KMS-11 (cell line): Measurements from ENCODE around the gene CCDC188.
"Not testable (repeated sequence)": the region's sequence is repeated elsewhere in the genome, so short reads cannot be mapped to it uniquely, and the experiment has no call there.

ENCODE experiments used
- H2AFZ ChIP-seq: fragments of 200-600 bp; sonication (generic); 2 replicates; pipeline ENCODE4 v1.6.1; 2016; ENCODE audit warnings: antibody characterized with exemption, mixed run types, low read depth
- H3K27ac ChIP-seq: fragments of 200-600 bp; sonication (generic); 2 replicates; pipeline ENCODE4 v1.6.1; 2016; ENCODE audit warnings: mild to moderate bottlenecking, mixed run types
- H3K27me3 ChIP-seq: fragments of 200-600 bp; sonication (generic); 2 replicates; pipeline ENCODE4 v1.6.1; 2017; ENCODE audit warnings: mild to moderate bottlenecking, low read depth, mixed run types, moderate library complexity; ENCODE audit not compliant: insufficient read depth
- H3K36me3 ChIP-seq: fragments of 200-600 bp; sonication (generic); 2 replicates; pipeline ENCODE4 v1.6.1; 2017; ENCODE audit warnings: mild to moderate bottlenecking, mixed run types; ENCODE audit not compliant: insufficient read depth
- H3K4me1 ChIP-seq: fragments of 200-600 bp; sonication (generic); 2 replicates; pipeline ENCODE4 v1.6.1; 2016; ENCODE audit warnings: mild to moderate bottlenecking, low read depth, mixed run types; ENCODE audit not compliant: poor library complexity, severe bottlenecking
- H3K4me2 ChIP-seq: fragments of 200-600 bp; sonication (generic); 2 replicates; pipeline ENCODE4 v1.7.0; 2016; ENCODE audit warnings: mild to moderate bottlenecking, mixed run types
- H3K4me3 ChIP-seq: fragments of 200-600 bp; sonication (generic); IDR thresholded peaks from 2 replicates; pipeline ENCODE4 v1.6.1; 2017; ENCODE audit warnings: low read depth, low read length, mixed read lengths; ENCODE audit not compliant: insufficient read depth
- H3K79me2 ChIP-seq: fragments of 200-600 bp; sonication (generic); 2 replicates; pipeline ENCODE4 v1.6.1; 2016; ENCODE audit warnings: low read depth, mixed run types; ENCODE audit not compliant: insufficient read depth
- H3K9ac ChIP-seq: fragments of 200-600 bp; sonication (generic); 2 replicates; pipeline ENCODE4 v1.6.1; 2016; ENCODE audit warnings: mild to moderate bottlenecking, mixed run types
- H4K20me1 ChIP-seq: fragments of 200-600 bp; sonication (generic); 2 replicates; pipeline ENCODE4 v1.6.1; 2016; ENCODE audit warnings: mild to moderate bottlenecking, mixed run types; ENCODE audit not compliant: insufficient read depth
- CTCF ChIP-seq: fragments of 200-600 bp; sonication (generic); conservative IDR thresholded peaks from 2 replicates; pipeline ENCODE4 v1.6.1; 2017; ENCODE audit warnings: low read depth, mild to moderate bottlenecking, antibody characterized with exemption, low read length, moderate library complexity, mixed read lengths

CCDC188 gene

DNA sequence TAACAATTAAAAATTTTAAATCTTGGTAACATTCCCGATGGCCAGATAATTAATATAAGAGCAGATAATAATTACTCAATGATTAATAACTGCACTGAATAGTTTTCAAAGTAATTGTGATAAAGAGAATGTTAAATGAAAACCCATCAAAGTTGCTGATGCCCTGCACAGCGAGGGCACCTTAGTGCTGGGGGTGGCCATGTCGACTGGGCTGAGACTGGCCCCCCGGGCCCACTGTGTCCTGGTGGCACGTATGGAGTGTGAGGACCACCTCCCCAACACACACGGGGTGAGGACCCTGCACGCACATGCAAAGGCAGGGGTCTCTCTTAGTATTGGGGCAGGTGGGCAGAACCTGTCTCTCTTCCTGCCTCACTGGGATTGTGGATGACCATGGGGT is 15.1 kb upstream of the CCDC188 start:
- Histone ChIP-seq H3K27me3 (peaks cover 60% of the 10 kb centered on the region), H3K79me2 (no peaks in the 10 kb centered on the region), H3K4me2 (no peak overlapping the region), H3K4me3 (no peak overlapping the region), H4K20me1 (no peaks in the 10 kb centered on the region), H3K36me3 (no peaks in the 10 kb centered on the region), H2AFZ (no peak overlapping the region), H3K4me1 (no peaks in the 10 kb centered on the region), H3K9ac (no peak overlapping the region), H3K27ac (no peak overlapping the region)
- no peak for TF ChIP-seq CTCF

- Histone ChIP-seq H3K4me3 (no peak overlapping the region), H4K20me1 (no peaks in the 10 kb centered on the region), H3K4me1 (no peaks in the 10 kb centered on the region), H3K27ac (no peak overlapping the region), H3K9ac (no peak overlapping the region), H3K27me3 (peaks cover 56% of the 10 kb centered on the region), H3K4me2 (no peak overlapping the region), H3K79me2 (no peaks in the 10 kb centered on the region), H3K36me3 (no peaks in the 10 kb centered on the region), H2AFZ (no peak overlapping the region)
- TF ChIP-seq CTCF: no peak
These were observed 14.6 kb upstream of the CCDC188 start for GRCh38 chr22:20165421-20165820.

GRCh38 chr22:20164863-20165262 is 14.0 kb upstream of the CCDC188 start:
- H2AFZ ChIP-seq: no peak overlapping the region
- H3K27ac ChIP-seq: no peak overlapping the region
- no peaks in the 10 kb centered on the region for H3K79me2 ChIP-seq
- H4K20me1 ChIP-seq: no peaks in the 10 kb centered on the region
- H3K27me3 ChIP-seq: peaks cover 56% of the 10 kb centered on the region
- H3K4me3 ChIP-seq: no peak overlapping the region
- no peak overlapping the region for H3K9ac ChIP-seq
- no peaks in the 10 kb centered on the region for H3K36me3 ChIP-seq
- TF ChIP-seq CTCF: no peak
- no peaks in the 10 kb centered on the region for H3K4me1 ChIP-seq
- no peak overlapping the region for H3K4me2 ChIP-seq

DNA sequence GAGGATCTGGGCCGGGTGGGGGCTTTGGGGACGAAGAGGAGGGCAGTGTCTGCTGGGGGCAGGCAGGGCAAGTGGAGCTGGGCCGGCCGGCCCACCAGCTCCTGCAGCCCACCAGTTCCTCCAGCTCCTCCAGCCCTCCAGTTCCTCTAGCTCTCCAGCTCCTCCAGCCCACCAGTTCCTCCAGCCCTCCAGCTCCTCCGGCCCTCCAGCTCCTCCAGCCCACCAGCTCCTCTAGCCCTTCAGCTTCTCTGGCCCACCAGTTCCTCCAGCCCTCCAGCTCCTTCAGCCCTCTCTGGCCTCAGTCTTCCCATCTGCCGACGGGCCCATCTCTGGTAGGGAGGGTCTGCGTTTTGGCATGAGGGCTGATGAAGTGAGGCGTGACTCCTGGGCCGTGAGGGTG is 9.2 kb upstream of the CCDC188 start:
- Histone ChIP-seq H3K4me2 (no peak overlapping the region), H3K36me3 (no peaks in the 10 kb centered on the region), H4K20me1 (no peaks in the 10 kb centered on the region), H3K27me3 (peaks cover 41% of the 10 kb centered on the region), H3K4me3 (no peak overlapping the region), H3K79me2 (no peaks in the 10 kb centered on the region), H3K9ac (no peak overlapping the region), H3K4me1 (no peaks in the 10 kb centered on the region), H3K27ac (no peak overlapping the region), H2AFZ (no peak overlapping the region)
- no peak for TF ChIP-seq CTCF

DNA sequence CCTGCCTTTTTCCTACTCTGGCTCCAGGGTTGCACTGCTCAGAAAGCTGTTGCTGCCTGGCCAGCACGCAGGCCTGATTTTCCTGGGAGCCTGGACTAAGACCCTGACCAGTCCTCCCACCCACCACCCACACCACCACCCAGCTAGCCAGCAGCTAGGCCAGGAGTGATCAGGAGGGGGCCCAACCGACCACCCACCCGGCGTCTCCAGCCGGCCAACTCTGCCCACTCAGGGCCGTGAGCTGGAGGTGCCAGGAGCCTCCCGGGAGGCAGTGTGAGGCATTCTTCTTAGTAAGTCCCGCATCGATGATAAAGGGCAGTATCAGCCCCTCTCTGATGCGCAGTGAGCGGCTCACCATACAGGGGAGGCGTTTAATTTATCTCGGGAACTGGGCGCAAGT is 8.7 kb upstream of the CCDC188 start:
- H3K4me3 ChIP-seq, H3K27ac ChIP-seq, H3K9ac ChIP-seq, H4K20me1 ChIP-seq, H3K4me1 ChIP-seq, H3K4me2 ChIP-seq, H2AFZ ChIP-seq, H3K36me3 ChIP-seq, H3K79me2 ChIP-seq: not testable (repeated sequence)
- peaks cover 41% of the 10 kb centered on the region for H3K27me3 ChIP-seq
